Naive B cell (primary cell): Measurements from ENCODE around the gene GNPTAB. TPM values are rescaled to one million over a fixed set of nuclear protein-coding genes. Genes with fewer than 3 reads are reported as not detected.
A peak's percentile ranks its signal among the peaks of the same experiment; 100 is the strongest.

Experiments
- ATAC-seq, 2 donors: fragments of 150-1000 bp; cut with Tn5 transposase; 2 replicates each; pipeline ENCODE4 v1.10.0; 2021; ENCODE audit warnings: low read depth in 2 of 2, mild to moderate bottlenecking in 2 of 2, moderate library complexity in 2 of 2
- DNase-seq: peaks from one replicate; pipeline ENCODE4 v3.0.0; 2022
- H3K27ac Mint-ChIP-seq, 6 donors: one replicate each; pipeline ENCODE4 v1.8.0; 2020 to 2022; ENCODE audit warnings: mild to moderate bottlenecking in 6 of 6, mixed read lengths in 6 of 6, moderate library complexity in 5 of 6, inconsistent platforms in 2 of 6
- H3K27me3 Mint-ChIP-seq, 3 donors: one replicate each; pipeline ENCODE4 v1.8.0; 2021 to 2022; ENCODE audit warnings: mixed read lengths in 3 of 3, mild to moderate bottlenecking in 1 of 3
- H3K36me3 Mint-ChIP-seq, 2 donors: one replicate each; pipeline ENCODE4 v1.8.0; 2020 to 2022; ENCODE audit warnings: mixed read lengths in 2 of 2, inconsistent platforms in 1 of 2, mild to moderate bottlenecking in 1 of 2
- H3K4me1 Mint-ChIP-seq, 3 donors: one replicate each; pipeline ENCODE4 v1.8.0; 2020 to 2022; ENCODE audit warnings: mixed read lengths in 3 of 3, inconsistent platforms in 1 of 3, mild to moderate bottlenecking in 1 of 3, moderate library complexity in 1 of 3
- H3K4me3 Mint-ChIP-seq, 8 donors: one replicate each; pipeline ENCODE4 v1.8.0; 2020 to 2022; ENCODE audit warnings: mild to moderate bottlenecking in 8 of 8, mixed read lengths in 8 of 8, moderate library complexity in 8 of 8, inconsistent platforms in 2 of 8
- H3K9me3 Mint-ChIP-seq, 7 donors: one replicate each; pipeline ENCODE4 v1.8.0; 2020 to 2022; ENCODE audit warnings: mixed read lengths in 7 of 7, mild to moderate bottlenecking in 5 of 7, inconsistent platforms in 2 of 7, moderate library complexity in 1 of 7
- polyA plus RNA-seq, 6 donors: library from polyadenylated mRNA; unstranded; fragments of 300-500 nt; fragmentation: Illumina TruSeq; gene quantifications; one replicate each; pipeline ENCODE4 v1.2.3, GENCODE V29; 2021; ENCODE audit warnings: low read depth in 6 of 6

GNPTAB gene
- polyA plus RNA-seq, 6 donors from 2014 or later = 29.8 to 39.8 (median 33.7) TPM

DNA sequence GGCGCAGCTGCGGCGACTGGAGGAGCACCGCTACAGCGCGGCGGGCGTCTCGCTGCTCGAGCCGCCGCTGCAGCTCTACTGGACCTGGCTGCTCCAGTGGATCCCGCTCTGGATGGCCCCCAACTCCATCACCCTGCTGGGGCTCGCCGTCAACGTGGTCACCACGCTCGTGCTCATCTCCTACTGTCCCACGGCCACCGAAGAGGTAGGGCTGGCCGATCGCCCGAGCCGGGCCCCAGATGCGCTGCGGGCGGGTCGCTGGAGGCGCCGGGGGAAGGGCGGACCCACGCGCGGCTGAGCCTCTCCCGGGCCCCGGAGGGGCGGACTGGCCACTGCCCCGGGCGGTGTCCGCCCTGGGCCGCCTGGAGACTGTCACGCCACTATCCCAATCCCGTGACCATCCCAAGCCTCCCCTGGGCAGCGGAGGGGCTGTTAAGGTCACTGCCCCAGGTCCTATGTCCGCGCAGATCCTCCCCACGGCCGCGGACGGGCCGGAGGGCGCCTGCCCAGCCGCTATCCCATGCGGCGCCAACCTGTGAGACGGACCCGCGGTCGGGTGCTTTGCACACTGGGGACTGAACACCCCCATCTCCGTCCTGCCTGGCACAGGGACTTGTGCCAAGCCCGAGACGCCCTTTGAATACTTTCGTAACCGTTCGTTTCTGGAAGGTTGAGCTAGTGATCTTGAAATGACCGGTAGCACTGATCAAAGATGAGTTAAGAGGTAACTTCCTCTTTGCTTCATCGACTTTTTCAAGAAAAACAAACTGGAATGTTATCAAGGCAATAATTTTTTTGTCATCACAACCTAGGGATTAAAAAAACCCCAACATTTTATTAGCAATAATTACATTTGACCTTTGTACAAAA lies 132.6 kb downstream of the GNPTAB start:
- no peaks in the 10 kb centered on the region for H3K27me3 Mint-ChIP-seq
- H3K36me3 Mint-ChIP-seq = peaks cover 0 to 8% of the 10 kb centered on the region in 2 donors
- H3K27ac Mint-ChIP-seq = peak overlapping the region; percentile 89 to 97 (median 96)
- ATAC-seq (peak; percentile 12 to 13), DNase-seq (peak; percentile 29)
- H3K4me1 Mint-ChIP-seq = peaks cover 52 to 70% (median 66%) of the 10 kb centered on the region in 3 donors
- H3K4me3 Mint-ChIP-seq = peak overlapping the region; percentile 90 to 99 (median 96)
- H3K9me3 Mint-ChIP-seq = no peaks in the 10 kb centered on the region

DNA sequence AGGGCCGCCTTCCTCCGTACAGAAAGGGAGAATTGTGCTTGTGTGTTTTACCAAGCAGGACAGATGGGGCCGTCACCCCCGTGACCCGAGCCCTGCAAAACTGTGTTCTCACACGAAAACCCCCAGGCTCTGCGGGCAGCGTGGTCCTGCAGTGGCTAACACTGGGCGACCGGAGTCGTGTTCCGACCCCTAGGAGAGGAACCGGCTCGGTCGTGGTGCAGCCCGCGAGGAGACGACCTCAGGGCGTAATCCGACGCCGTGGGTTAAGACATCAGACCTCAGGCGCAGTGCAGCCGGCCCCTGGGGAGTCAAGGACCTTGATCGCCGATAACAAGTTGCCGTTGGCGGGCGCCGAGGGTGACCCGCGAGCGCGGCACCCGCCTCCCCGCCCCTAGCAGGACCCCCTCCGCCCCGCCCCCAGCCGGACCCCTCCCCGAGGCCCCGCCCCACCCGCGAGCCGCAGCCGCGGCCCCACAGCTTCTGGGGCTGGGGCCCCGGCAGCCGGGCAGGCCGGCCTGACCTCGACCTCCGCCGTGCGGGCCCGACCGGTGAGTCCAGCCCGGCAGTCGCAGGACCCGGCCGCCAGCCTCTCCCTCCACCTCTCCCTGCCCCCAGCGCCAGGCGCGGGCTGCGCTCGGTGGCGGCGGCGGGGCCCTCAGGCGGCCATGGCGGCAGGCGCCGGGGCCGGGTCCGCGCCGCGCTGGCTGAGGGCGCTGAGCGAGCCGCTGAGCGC lies 133.4 kb downstream of the GNPTAB start, which contains the start of gene CHPT1:
Gene CHPT1, plus strand, starts transcription at position 444 of the 733 bp plus-strand sequence. Its CDS starts 222 bp downstream, at position 666.
- DNase-seq = peak; percentile 84
- peak; percentile 68 to 73 for ATAC-seq
- Mint-ChIP-seq H3K27ac (peak within 1 kb of the TSS; percentile 96 to 99 (median 98)), H3K4me3 (peak within 1 kb of the TSS; percentile 95 to 99 (median 98)), H3K9me3 (no peaks in the 10 kb centered on the region), H3K4me1 (peaks cover 44 to 62% (median 57%) of the 10 kb centered on the region in 3 donors), H3K36me3 (peaks cover 0 to 8% of the 10 kb centered on the region in 2 donors), H3K27me3 (no peaks in the 10 kb centered on the region)

DNA sequence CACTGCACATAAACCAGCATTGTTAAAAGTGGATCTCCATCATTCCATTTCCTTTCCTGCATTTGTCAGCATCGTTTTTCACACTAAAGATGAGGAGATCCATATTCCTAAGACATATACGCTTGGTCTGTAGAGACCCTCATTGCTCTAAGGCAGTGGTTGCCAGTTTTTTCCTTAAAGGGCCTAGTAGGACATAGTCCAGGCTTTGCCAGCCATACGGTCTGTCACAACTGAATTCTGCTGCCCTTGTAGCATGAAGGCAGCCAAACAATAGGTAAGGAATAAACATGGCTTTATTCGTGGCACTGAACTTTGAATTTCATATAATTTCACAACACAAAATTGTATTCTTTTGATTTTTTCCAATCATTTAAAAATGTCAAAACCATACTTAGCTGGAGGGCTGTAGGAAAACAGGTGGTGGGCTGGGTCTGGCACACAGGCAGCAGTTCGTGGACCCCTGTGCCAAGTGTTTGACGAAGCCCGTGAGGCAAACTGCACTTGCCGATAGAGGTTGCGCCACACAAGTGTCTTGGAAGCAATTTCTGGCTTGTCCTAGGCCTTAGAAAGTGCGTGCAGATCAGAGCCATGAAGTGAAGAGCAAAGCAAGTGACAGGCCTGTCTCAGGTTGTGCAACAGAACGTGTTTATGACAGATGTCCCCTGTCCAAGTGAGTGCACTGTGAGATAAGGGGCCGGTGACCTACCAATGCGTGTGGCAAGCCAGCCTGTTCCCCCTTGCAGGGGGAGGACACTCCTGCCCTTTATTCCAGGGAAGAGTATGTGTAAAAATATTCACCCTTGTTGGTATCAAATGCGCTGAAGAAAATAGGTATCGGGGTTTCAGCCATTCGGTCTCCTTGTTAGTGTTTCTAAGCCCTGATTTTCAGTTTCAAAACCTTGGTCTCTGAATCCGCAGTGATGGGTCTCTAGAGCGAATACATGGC lies 134.2 kb downstream of the GNPTAB start:
- peaks cover 40 to 53% (median 53%) of the 10 kb centered on the region in 3 donors for H3K4me1 Mint-ChIP-seq
- DNase-seq = no peak

DNA sequence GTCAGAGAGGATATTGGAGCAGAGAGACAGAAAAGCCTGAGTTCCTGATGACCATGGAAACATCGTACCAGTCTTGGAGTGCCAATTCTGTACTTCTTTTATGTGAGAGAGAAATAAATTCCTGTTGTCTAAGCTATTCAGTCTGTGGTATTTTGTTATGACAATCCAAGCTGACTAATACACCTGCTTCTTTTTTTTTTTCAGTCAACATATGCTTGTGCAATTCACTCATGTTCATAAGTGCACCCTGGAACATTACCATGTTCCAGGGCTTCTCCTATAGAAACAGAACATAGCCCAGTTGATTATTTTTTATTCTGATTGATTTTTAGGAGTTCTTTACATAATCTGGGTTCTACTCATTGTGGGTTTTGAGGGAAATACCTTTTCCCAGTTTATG lies 135.1 kb downstream of the GNPTAB start:
- Mint-ChIP-seq H3K4me3 (peak overlapping the region in 5 of 8 donors; percentile 9 to 98 (median 97)), H3K9me3 (no peaks in the 10 kb centered on the region), H3K4me1 (peaks cover 38 to 51% (median 45%) of the 10 kb centered on the region in 3 donors), H3K36me3 (peaks cover 0 to 8% of the 10 kb centered on the region in 2 donors), H3K27ac (peak overlapping the region; percentile 96 to 99 (median 98)), H3K27me3 (no peaks in the 10 kb centered on the region)
- DNase-seq = no peak
- ATAC-seq = no peak

More for the DNA sequence above, 134.2 kb downstream of the GNPTAB start:
- peak overlapping the region; percentile 96 to 99 (median 98) for H3K27ac Mint-ChIP-seq
- peak overlapping the region; percentile 93 to 98 (median 98) for H3K4me3 Mint-ChIP-seq
- no peaks in the 10 kb centered on the region for H3K9me3 Mint-ChIP-seq
- H3K36me3 Mint-ChIP-seq = peaks cover 0 to 8% of the 10 kb centered on the region in 2 donors
- no peaks in the 10 kb centered on the region for H3K27me3 Mint-ChIP-seq
- ATAC-seq = peak in 1 of 2 donors; percentile 38

Other genes with a start within 250 kb of the GNPTAB start
- gene MYBPC1, start 236.0 kb downstream of the GNPTAB start, polyA plus RNA-seq = not detected
- gene CHPT1, start 133.3 kb downstream of the GNPTAB start, polyA plus RNA-seq = 100 to 1,000 TPM in 3 of 6 donors, 10 to 100 TPM in 3; 88.3 to 185 (median 105) TPM
- 1 to 10 TPM in 1 of 6 donors, under 1 TPM in 5; 0.74 to 1.6 (median 0.78) TPM for gene SYCP3, start 91.5 kb downstream of the GNPTAB start, polyA plus RNA-seq
- gene DRAM1, start 46.6 kb upstream of the GNPTAB start, polyA plus RNA-seq = 1 to 10 TPM in 5 of 6 donors, not detected in 1; 3.2 to 7.5 (median 6.4) TPM
- 100 to 1,000 TPM in 5 of 6 donors, 10 to 100 TPM in 1; 77.8 to 146 (median 122) TPM for gene WASHC3, start 231.0 kb upstream of the GNPTAB start, polyA plus RNA-seq